ENCODE data around the gene MFN1.

Gene MFN1

GRCh38 chr3:179436517-179436916 is 89.0 kb downstream of the MFN1 start:
- DNase-seq (ENCODE audit: low spot score in 2 of 2) = no peak
- ATAC-seq = no peak
- no peak overlapping the region for H3K4me3 Mint-ChIP-seq
- H3K36me3 Mint-ChIP-seq = no peaks in the 10 kb centered on the region
- H3K4me1 Mint-ChIP-seq = no peaks in the 10 kb centered on the region
- H3K9me3 Mint-ChIP-seq = no peaks in the 10 kb centered on the region
- H3K27ac Mint-ChIP-seq = no peak overlapping the region

GRCh38 chr3:179438841-179439240 is 91.3 kb downstream of the MFN1 start:
- no peak overlapping the region for H3K4me3 Mint-ChIP-seq
- H3K9me3 Mint-ChIP-seq = no peaks in the 10 kb centered on the region
- no peaks in the 10 kb centered on the region for H3K36me3 Mint-ChIP-seq
- H3K4me1 Mint-ChIP-seq = no peaks in the 10 kb centered on the region
- no peak for ATAC-seq
- no peak for DNase-seq (ENCODE audit: low spot score in 2 of 2)
- no peak overlapping the region for H3K27ac Mint-ChIP-seq
